GM12872 (cell line): ENCODE data around the gene BPNT1.

Source experiments
- TF ChIP-seq, protein P1 (sequence below): IDR thresholded peaks from 3 replicates; pipeline ENCODE4 v1.5.1; 2011; ENCODE audit warnings: low read depth, mild to moderate bottlenecking, low read length, moderate library complexity; ENCODE audit not compliant: insufficient read depth

The BPNT1 gene

DNA sequence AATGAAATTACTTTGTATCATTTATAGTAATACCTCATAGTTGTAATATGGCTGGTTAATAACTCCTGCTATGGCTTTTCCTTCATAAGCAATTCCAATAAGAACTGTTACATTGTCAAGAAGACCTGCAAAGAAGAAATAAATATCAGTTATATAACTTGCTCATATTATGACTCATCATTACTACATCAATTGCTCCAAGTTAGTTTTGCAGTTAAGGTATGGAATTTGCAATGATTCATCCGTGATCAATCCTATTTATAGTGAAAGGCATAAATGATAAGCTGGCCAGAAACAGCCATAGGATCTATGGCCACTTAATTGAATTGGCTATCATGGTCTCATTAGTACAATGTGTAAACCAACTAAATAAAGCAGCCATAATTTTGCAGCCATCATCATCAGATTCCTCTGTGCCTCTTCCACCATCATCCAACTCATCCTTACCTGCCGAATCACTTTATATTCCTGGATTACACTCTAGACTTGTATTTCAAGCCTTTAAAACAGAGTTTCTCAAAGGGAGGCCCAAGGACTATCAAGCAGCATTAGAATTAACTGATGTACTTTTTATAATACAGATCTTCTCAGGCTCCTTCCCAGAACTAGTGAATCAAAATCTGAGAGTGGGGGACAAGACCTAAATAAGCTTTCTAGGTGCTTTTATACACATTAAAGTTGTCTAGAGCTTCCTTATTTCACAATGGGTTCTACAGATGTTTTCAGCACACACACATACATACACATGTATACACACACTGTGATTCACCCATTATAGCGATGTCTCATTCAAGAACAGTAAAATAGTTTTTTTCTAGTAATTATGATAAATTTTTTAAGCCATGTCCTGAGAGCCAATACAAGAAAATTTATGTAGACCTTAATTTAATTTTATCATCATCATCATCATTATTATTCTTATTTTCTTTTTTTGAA, 22.1 kb downstream of the BPNT1 start:
- TF ChIP-seq, protein P1, sequence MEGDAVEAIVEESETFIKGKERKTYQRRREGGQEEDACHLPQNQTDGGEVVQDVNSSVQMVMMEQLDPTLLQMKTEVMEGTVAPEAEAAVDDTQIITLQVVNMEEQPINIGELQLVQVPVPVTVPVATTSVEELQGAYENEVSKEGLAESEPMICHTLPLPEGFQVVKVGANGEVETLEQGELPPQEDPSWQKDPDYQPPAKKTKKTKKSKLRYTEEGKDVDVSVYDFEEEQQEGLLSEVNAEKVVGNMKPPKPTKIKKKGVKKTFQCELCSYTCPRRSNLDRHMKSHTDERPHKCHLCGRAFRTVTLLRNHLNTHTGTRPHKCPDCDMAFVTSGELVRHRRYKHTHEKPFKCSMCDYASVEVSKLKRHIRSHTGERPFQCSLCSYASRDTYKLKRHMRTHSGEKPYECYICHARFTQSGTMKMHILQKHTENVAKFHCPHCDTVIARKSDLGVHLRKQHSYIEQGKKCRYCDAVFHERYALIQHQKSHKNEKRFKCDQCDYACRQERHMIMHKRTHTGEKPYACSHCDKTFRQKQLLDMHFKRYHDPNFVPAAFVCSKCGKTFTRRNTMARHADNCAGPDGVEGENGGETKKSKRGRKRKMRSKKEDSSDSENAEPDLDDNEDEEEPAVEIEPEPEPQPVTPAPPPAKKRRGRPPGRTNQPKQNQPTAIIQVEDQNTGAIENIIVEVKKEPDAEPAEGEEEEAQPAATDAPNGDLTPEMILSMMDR: no peak

- TF ChIP-seq, protein P1: no peak
Observed at GRCh38 chr1:220062629-220063028, 27.0 kb downstream of the BPNT1 start.

DNA sequence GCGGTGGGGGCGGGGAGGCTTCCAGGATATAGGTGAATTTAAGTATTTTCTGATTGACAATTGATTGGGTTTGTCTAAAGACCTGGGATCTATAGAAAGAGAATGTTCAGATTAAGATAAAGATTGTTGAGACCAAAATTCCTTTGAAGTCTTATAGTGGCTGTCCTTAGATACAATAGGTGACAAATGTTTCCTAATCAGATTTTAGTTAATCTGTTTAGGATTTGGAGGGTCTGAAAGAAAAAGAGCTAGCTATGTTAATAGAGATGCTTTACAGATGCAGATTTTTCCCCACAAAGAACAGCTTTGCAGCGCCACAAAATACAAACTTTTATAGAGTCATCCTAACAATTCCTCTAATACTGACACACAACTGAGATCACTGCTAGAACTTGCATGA, 28.7 kb downstream of the BPNT1 start:
- TF ChIP-seq, protein P1: no peak

- TF ChIP-seq, protein P1: no peak
Observed at GRCh38 chr1:220056374-220056773, 33.2 kb downstream of the BPNT1 start.

- TF ChIP-seq, protein P1: peak; percentile 71
Observed at GRCh38 chr1:220046052-220046930, 43.3 kb downstream of the BPNT1 start, which contains the start of gene EPRS1. Gene EPRS1, minus strand, starts transcription at chr1:220046505. Its CDS starts 117 bp downstream, at chr1:220046388.

GRCh38 chr1:220045356-220046051, 44.1 kb downstream of the BPNT1 start:
- TF ChIP-seq, protein P1: no peak
